Measurements from ENCODE around the gene EML5.

The EML5 gene

GRCh38 chr14:88612981-88613380 is 179.8 kb downstream of the EML5 start:
- no peak for DNase-seq

- DNase-seq: no peak
Measured at GRCh38 chr14:88611878-88612277, 180.9 kb downstream of the EML5 start.

- no peak for DNase-seq
Measured at GRCh38 chr14:88607829-88608228, 184.9 kb downstream of the EML5 start.

- DNase-seq: no peak
Measured at GRCh38 chr14:88605594-88605993, 187.2 kb downstream of the EML5 start.

- DNase-seq: no peak
Measured at GRCh38 chr14:88604212-88604611, 188.5 kb downstream of the EML5 start.

GRCh38 chr14:88599761-88600439 is 192.9 kb downstream of the EML5 start:
- peak; percentile 21 for DNase-seq

GRCh38 chr14:88599326-88599725 is 193.4 kb downstream of the EML5 start:
- DNase-seq: no peak

GRCh38 chr14:88598097-88598675 is 194.6 kb downstream of the EML5 start:
- DNase-seq: no peak

GRCh38 chr14:88597601-88598000 is 195.2 kb downstream of the EML5 start:
- DNase-seq: no peak

- no peak for DNase-seq
Measured at GRCh38 chr14:88597038-88597437, 195.7 kb downstream of the EML5 start.

- DNase-seq: no peak
Measured at GRCh38 chr14:88592031-88592430, 200.7 kb downstream of the EML5 start.

- DNase-seq: no peak
Measured at GRCh38 chr14:88590173-88590572, 202.6 kb downstream of the EML5 start.

GRCh38 chr14:88588081-88588480 is 204.7 kb downstream of the EML5 start:
- no peak for DNase-seq

- DNase-seq: no peak
Measured at GRCh38 chr14:88584451-88584850, 208.3 kb downstream of the EML5 start.

GRCh38 chr14:88576222-88576621 is 216.5 kb downstream of the EML5 start:
- DNase-seq: no peak

GRCh38 chr14:88572117-88572516 is 220.6 kb downstream of the EML5 start:
- DNase-seq: no peak

GRCh38 chr14:88568196-88568595 is 224.6 kb downstream of the EML5 start:
- DNase-seq: no peak

- DNase-seq: no peak
Measured at GRCh38 chr14:88565427-88565826, 227.3 kb downstream of the EML5 start.

GRCh38 chr14:88563845-88564244 is 228.9 kb downstream of the EML5 start:
- DNase-seq: no peak

- peak; percentile 82 for DNase-seq
Measured at GRCh38 chr14:88562831-88563686, 229.7 kb downstream of the EML5 start, which contains the start of gene ZC3H14. Gene ZC3H14, plus strand, starts transcription at chr14:88563037. Its CDS starts 97 bp downstream, at chr14:88563134.

- DNase-seq: no peak
Measured at GRCh38 chr14:88562532-88562830, 230.3 kb downstream of the EML5 start.

Measured in stimulated activated naive CD4-positive, alpha-beta T cell treated with Interleukin-2 at 50 U/mL for 16 hours (primary cell).